NT2/D1 (cell line): Measurements from ENCODE around the gene AGFG2.

Source experiments
- YY1 ChIP-seq: IDR thresholded peaks from 2 replicates; pipeline ENCODE4 v1.6.1; 2011; ENCODE audit not compliant: insufficient read length, insufficient read depth
- ZNF274 ChIP-seq: IDR thresholded peaks from 2 replicates; pipeline ENCODE4 v1.6.1; 2011; ENCODE audit warnings: mild to moderate bottlenecking, low read depth, low read length

DNA sequence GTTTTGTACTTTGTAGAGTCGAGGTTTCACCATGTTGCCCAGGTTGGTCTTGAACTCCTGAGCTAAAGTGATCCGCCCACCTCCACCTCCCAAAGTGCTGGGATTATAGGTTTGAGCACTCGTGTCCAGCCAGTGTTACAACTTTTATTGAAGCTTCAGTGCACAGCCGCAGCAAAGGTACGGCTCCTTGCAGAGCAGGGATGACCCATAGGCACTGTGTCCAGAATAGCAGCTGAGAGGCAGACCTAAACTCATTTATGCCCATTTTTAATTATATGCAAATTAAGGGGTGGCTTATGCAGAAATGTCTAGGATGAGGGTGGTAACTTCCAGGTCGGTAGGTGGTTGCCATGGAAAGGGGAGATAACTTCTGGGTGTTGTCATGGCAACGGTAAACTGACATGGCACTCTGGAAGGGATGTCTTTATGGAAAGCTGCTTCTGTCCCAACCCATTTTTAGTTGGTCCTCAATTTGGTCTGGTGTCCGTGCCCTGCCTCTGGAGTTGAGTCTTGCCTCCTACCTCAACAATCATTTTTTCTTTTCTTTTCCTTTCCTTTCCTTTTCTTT is 32.6 kb upstream of the AGFG2 start:
- TF ChIP-seq ZNF274: no peak
- TF ChIP-seq YY1: no peak
